ENCODE measurements around the gene PCYOX1L.

PCYOX1L gene

GRCh38 chr5:149407323-149408251 is 49.7 kb downstream of the PCYOX1L start:
- no peak for DNase-seq (ENCODE audit: low read depth)

- no peak for DNase-seq (ENCODE audit: low read depth)
Observed at GRCh38 chr5:149408252-149409099, 50.6 kb downstream of the PCYOX1L start.

GRCh38 chr5:149409268-149409948 is 51.6 kb downstream of the PCYOX1L start:
- peak; percentile 65 for DNase-seq (ENCODE audit: low read depth)

- DNase-seq (ENCODE audit: low read depth), result no peak
Observed at GRCh38 chr5:149410071-149410470, 52.2 kb downstream of the PCYOX1L start.

- DNase-seq (ENCODE audit: low read depth), result no peak
Observed at GRCh38 chr5:149410721-149411432, 53.0 kb downstream of the PCYOX1L start.

- DNase-seq (ENCODE audit: low read depth), result no peak
Observed at GRCh38 chr5:149411738-149412519, 54.1 kb downstream of the PCYOX1L start.

- DNase-seq (ENCODE audit: low read depth), result no peak
Observed at GRCh38 chr5:149412783-149413476, 55.1 kb downstream of the PCYOX1L start.

- no peak for DNase-seq (ENCODE audit: low read depth)
Observed at GRCh38 chr5:149413477-149414210, 55.8 kb downstream of the PCYOX1L start.

GRCh38 chr5:149414405-149415065 is 56.7 kb downstream of the PCYOX1L start:
- no peak for DNase-seq (ENCODE audit: low read depth)

GRCh38 chr5:149415066-149415967 is 57.5 kb downstream of the PCYOX1L start:
- no peak for DNase-seq (ENCODE audit: low read depth)

- DNase-seq (ENCODE audit: low read depth), result peak; percentile 68
Observed at GRCh38 chr5:149416987-149417710, 59.3 kb downstream of the PCYOX1L start.

- no peak for DNase-seq (ENCODE audit: low read depth)
Observed at GRCh38 chr5:149417711-149418368, 60.0 kb downstream of the PCYOX1L start.

- peak; percentile 69 for DNase-seq (ENCODE audit: low read depth)
Observed at GRCh38 chr5:149418910-149419531, 61.2 kb downstream of the PCYOX1L start.

Data from amniotic epithelial cell (primary cell).